Measurements from ENCODE around the gene HP1BP3.

GRCh38 chr1:20723537-20724363 lies 63.4 kb downstream of the HP1BP3 start:
- no peak for TF ChIP-seq POLR2A (IDR thresholded peaks at IDR 0.05)
- no peak for TF ChIP-seq EP300 (IDR thresholded peaks at IDR 0.05)

Data from upper lobe of left lung (tissue), 4 donors.